ENCODE results near the gene PARK7. TPM values are rescaled to one million over a fixed set of nuclear protein-coding genes. Genes with fewer than 3 reads are reported as not detected.

Gene PARK7
- total RNA-seq, 1 experiment from 2014 or later = 448 TPM

- Histone ChIP-seq H3K4me1 (ENCODE audit: control insufficient read depth, insufficient read depth, low read length) (peaks cover 94% of the 10 kb centered on the region), H3K27me3 (ENCODE audit: control insufficient read depth, insufficient read depth, low read length) (no peaks in the 10 kb centered on the region), H3K4me3 (ENCODE audit: low read depth in 2 of 2, low read length in 2 of 2) (peak overlapping the region in 1 of 2 experiments; percentile 25; a peak in 2 of 4 replicates), H3K36me3 (ENCODE audit: control insufficient read depth, insufficient read depth, low read length) (peaks cover 37% of the 10 kb centered on the region), H3K9me3 (ENCODE audit: control insufficient read depth, insufficient read depth, low read depth, low read length) (no peaks in the 10 kb centered on the region), H3K27ac (ENCODE audit: low read length) (peak overlapping the region; percentile 99)
- ATAC-seq (no peak), DNase-seq (ENCODE audit: low read depth, low spot score) (no peak)
- TF ChIP-seq TCF7L2 (IDR thresholded peaks at IDR 0.05; ENCODE audit: low read depth, low read length) (no peak), SIN3A (IDR thresholded peaks at IDR 0.05; ENCODE audit: borderline replicate concordance, insufficient read depth, low read depth, low read length) (0 out of 2 replicates have a peak, but pooled peaks have one; percentile 54), POLR2AphosphoS5 (IDR thresholded peaks at IDR 0.05; ENCODE audit: low read depth, low read length) (peak; percentile 60)
- TF ChIP-seq, protein P1, sequence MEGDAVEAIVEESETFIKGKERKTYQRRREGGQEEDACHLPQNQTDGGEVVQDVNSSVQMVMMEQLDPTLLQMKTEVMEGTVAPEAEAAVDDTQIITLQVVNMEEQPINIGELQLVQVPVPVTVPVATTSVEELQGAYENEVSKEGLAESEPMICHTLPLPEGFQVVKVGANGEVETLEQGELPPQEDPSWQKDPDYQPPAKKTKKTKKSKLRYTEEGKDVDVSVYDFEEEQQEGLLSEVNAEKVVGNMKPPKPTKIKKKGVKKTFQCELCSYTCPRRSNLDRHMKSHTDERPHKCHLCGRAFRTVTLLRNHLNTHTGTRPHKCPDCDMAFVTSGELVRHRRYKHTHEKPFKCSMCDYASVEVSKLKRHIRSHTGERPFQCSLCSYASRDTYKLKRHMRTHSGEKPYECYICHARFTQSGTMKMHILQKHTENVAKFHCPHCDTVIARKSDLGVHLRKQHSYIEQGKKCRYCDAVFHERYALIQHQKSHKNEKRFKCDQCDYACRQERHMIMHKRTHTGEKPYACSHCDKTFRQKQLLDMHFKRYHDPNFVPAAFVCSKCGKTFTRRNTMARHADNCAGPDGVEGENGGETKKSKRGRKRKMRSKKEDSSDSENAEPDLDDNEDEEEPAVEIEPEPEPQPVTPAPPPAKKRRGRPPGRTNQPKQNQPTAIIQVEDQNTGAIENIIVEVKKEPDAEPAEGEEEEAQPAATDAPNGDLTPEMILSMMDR (IDR thresholded peaks at IDR 0.05) = no peak
- no TSS peak for BruUV-seq (replicated peaks)
- intact Hi-C loops (cut with micrococcal nuclease; ENCODE audit: unreplicated experiment) (no loop called here), in situ Hi-C loops (cut with HindIII; ENCODE audit: low pct_unique_long_range_greater_than_20kb, low sequenced_read_pairs) (no loop called here)
- ChIA-PET CTCF (no interaction called here), POLR2A (no interaction called here)
Observed at GRCh38 chr1:8009043-8010002, 47.8 kb downstream of the PARK7 start.

DNA sequence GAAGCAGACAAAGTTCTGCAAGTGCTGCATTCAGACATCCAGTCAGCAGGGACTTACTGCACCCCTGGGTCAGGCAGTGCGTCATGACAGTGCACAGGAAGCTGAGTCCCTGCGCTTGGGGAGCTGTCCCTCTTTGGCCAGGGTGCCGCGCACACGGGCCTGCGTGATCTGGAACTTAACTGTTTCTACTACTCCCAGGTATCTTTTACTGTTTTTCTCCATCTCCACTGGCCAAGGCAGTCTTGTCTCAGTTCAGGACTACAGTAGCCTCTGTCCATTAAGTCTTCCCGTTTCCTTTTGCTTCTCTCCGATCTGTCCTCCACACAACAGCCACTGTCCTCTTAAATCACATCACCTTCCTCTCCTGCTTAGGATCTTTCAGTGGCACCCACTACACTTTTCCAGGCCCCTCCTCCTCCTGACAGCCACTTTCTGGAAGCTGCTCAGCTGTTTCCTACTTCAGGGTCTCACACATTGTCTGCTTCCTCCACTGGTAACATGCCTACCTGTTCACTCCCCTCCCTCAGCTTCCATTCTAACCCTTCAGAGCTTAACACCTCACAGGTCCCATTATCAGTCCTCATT lies 48.7 kb downstream of the PARK7 start:
- in situ Hi-C loops (cut with HindIII; ENCODE audit: low pct_unique_long_range_greater_than_20kb, low sequenced_read_pairs) (no loop called here), intact Hi-C loops (cut with micrococcal nuclease; ENCODE audit: unreplicated experiment) (no loop called here)
- CTCF ChIA-PET = no interaction called here
- Histone ChIP-seq H3K4me3 (ENCODE audit: low read depth in 2 of 2, low read length in 2 of 2) (peak overlapping the region in 1 of 2 experiments; percentile 25; a peak in 2 of 4 replicates), H3K4me1 (ENCODE audit: control insufficient read depth, insufficient read depth, low read length) (peaks cover 94% of the 10 kb centered on the region), H3K27ac (ENCODE audit: low read length) (peak overlapping the region; percentile 99), H3K9me3 (ENCODE audit: control insufficient read depth, insufficient read depth, low read depth, low read length) (no peaks in the 10 kb centered on the region), H3K27me3 (ENCODE audit: control insufficient read depth, insufficient read depth, low read length) (no peaks in the 10 kb centered on the region), H3K36me3 (ENCODE audit: control insufficient read depth, insufficient read depth, low read length) (peaks cover 45% of the 10 kb centered on the region)
- DNase-seq (ENCODE audit: low read depth, low spot score) (no peak), ATAC-seq (peak; percentile 31)
- POLR2A ChIA-PET = no interaction called here
- BruUV-seq (replicated peaks) = no TSS peak
- peak; percentile 51; the same call in 1 of the 2 replicates for TF ChIP-seq SIN3A (IDR thresholded peaks at IDR 0.05; ENCODE audit: borderline replicate concordance, insufficient read depth, low read depth, low read length)
- TF ChIP-seq, protein P1 (IDR thresholded peaks at IDR 0.05) = no peak
- peak; percentile 95 for TF ChIP-seq POLR2AphosphoS5 (IDR thresholded peaks at IDR 0.05; ENCODE audit: low read depth, low read length)

GRCh38 chr1:8011016-8011415 lies 49.5 kb downstream of the PARK7 start:
- peak overlapping the region; percentile 99 for H3K27ac ChIP-seq (ENCODE audit: low read length)
- no peak for ATAC-seq
- no peak for DNase-seq (ENCODE audit: low read depth, low spot score)
- BruUV-seq (replicated peaks) = no TSS peak
- H3K9me3 ChIP-seq (ENCODE audit: control insufficient read depth, insufficient read depth, low read depth, low read length) = no peaks in the 10 kb centered on the region
- ChIA-PET CTCF (no interaction called here), POLR2A (interaction anchor here (0.6 kb wide), 1 partner anchor 9 kb away, joined by 3 read pairs; no protein-coding TSS in a partner anchor)
- H3K27me3 ChIP-seq (ENCODE audit: control insufficient read depth, insufficient read depth, low read length) = no peaks in the 10 kb centered on the region
- peaks cover 46% of the 10 kb centered on the region for H3K36me3 ChIP-seq (ENCODE audit: control insufficient read depth, insufficient read depth, low read length)
- in situ Hi-C loops (cut with HindIII; ENCODE audit: low pct_unique_long_range_greater_than_20kb, low sequenced_read_pairs) = no loop called here
- peaks cover 94% of the 10 kb centered on the region for H3K4me1 ChIP-seq (ENCODE audit: control insufficient read depth, insufficient read depth, low read length)
- no peak for TF ChIP-seq SIN3A (IDR thresholded peaks at IDR 0.05; ENCODE audit: borderline replicate concordance, insufficient read depth, low read depth, low read length)
- TF ChIP-seq, protein P1 (IDR thresholded peaks at IDR 0.05) = no peak
- TF ChIP-seq TCF7L2 (IDR thresholded peaks at IDR 0.05; ENCODE audit: low read depth, low read length) = no peak
- TF ChIP-seq, protein P2, sequence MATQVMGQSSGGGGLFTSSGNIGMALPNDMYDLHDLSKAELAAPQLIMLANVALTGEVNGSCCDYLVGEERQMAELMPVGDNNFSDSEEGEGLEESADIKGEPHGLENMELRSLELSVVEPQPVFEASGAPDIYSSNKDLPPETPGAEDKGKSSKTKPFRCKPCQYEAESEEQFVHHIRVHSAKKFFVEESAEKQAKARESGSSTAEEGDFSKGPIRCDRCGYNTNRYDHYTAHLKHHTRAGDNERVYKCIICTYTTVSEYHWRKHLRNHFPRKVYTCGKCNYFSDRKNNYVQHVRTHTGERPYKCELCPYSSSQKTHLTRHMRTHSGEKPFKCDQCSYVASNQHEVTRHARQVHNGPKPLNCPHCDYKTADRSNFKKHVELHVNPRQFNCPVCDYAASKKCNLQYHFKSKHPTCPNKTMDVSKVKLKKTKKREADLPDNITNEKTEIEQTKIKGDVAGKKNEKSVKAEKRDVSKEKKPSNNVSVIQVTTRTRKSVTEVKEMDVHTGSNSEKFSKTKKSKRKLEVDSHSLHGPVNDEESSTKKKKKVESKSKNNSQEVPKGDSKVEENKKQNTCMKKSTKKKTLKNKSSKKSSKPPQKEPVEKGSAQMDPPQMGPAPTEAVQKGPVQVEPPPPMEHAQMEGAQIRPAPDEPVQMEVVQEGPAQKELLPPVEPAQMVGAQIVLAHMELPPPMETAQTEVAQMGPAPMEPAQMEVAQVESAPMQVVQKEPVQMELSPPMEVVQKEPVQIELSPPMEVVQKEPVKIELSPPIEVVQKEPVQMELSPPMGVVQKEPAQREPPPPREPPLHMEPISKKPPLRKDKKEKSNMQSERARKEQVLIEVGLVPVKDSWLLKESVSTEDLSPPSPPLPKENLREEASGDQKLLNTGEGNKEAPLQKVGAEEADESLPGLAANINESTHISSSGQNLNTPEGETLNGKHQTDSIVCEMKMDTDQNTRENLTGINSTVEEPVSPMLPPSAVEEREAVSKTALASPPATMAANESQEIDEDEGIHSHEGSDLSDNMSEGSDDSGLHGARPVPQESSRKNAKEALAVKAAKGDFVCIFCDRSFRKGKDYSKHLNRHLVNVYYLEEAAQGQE (IDR thresholded peaks at IDR 0.05; ENCODE audit: insufficient read depth in 1 of 2, low read depth in 2 of 2, low read length in 1 of 2) = no peak
- peak; percentile 74 for TF ChIP-seq POLR2AphosphoS5 (IDR thresholded peaks at IDR 0.05; ENCODE audit: low read depth, low read length)
- intact Hi-C loops (cut with micrococcal nuclease; ENCODE audit: unreplicated experiment) = no loop called here
- H3K4me3 ChIP-seq (ENCODE audit: low read depth in 2 of 2, low read length in 2 of 2) = peak overlapping the region; percentile 1 to 25; a peak in 3 of 4 replicates

Measured in Panc1 (cell line).